ENCODE data around the gene STK38. TPM values are rescaled to one million over a fixed set of nuclear protein-coding genes. Genes with fewer than 3 reads are reported as not detected.

Gene STK38
- total and polyA plus RNA-seq, 2 of the 13 experiments (the other 11 are each of a cell fraction or from before 2014, with no cell fraction given) = 10.3 to 20.7 TPM

DNA sequence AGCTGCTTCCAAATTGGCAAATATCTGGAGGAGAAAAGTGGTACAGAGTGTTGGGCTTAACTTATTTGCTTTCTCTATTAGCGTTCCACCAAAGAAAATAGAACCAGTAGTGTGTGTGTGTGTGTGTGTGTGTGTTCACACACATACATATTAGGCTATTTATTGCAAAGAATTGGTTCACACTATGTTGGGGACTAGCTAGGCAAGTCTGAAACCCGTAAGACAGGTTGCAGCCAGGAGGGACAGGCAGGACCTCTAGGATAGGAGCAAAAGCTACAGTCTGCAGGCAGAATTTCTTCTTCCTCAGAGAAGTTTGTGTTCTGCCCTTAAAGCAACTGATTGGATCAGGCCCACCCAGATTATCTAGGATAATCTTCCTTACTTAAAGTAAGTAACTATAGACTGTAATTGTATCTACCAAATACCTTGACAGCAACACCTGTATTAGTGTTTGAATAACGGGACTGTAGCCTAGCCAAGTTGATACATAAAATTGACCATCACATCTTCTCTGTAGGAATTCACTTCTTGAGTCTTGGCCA is 91.7 kb downstream of the STK38 start:
- peaks cover 11% of the 10 kb centered on the region for H3K4me1 ChIP-seq (ENCODE audit: insufficient read depth, low read length)

More for the DNA sequence above, 91.7 kb downstream of the STK38 start:
- TF ChIP-seq ZNF460 (CRISPR knock-in tag; IDR thresholded peaks at IDR 0.05; ENCODE audit: borderline replicate concordance) = no peak
- TF ChIP-seq KDM3A (CRISPR knock-in tag; IDR thresholded peaks at IDR 0.05; ENCODE audit: low read depth) = no peak
- no peak for TF ChIP-seq SATB2 (CRISPR knock-in tag; IDR thresholded peaks at IDR 0.05)
- no peak for TF ChIP-seq ZNF605 (CRISPR knock-in tag; IDR thresholded peaks at IDR 0.05)
- TF ChIP-seq, protein P1, sequence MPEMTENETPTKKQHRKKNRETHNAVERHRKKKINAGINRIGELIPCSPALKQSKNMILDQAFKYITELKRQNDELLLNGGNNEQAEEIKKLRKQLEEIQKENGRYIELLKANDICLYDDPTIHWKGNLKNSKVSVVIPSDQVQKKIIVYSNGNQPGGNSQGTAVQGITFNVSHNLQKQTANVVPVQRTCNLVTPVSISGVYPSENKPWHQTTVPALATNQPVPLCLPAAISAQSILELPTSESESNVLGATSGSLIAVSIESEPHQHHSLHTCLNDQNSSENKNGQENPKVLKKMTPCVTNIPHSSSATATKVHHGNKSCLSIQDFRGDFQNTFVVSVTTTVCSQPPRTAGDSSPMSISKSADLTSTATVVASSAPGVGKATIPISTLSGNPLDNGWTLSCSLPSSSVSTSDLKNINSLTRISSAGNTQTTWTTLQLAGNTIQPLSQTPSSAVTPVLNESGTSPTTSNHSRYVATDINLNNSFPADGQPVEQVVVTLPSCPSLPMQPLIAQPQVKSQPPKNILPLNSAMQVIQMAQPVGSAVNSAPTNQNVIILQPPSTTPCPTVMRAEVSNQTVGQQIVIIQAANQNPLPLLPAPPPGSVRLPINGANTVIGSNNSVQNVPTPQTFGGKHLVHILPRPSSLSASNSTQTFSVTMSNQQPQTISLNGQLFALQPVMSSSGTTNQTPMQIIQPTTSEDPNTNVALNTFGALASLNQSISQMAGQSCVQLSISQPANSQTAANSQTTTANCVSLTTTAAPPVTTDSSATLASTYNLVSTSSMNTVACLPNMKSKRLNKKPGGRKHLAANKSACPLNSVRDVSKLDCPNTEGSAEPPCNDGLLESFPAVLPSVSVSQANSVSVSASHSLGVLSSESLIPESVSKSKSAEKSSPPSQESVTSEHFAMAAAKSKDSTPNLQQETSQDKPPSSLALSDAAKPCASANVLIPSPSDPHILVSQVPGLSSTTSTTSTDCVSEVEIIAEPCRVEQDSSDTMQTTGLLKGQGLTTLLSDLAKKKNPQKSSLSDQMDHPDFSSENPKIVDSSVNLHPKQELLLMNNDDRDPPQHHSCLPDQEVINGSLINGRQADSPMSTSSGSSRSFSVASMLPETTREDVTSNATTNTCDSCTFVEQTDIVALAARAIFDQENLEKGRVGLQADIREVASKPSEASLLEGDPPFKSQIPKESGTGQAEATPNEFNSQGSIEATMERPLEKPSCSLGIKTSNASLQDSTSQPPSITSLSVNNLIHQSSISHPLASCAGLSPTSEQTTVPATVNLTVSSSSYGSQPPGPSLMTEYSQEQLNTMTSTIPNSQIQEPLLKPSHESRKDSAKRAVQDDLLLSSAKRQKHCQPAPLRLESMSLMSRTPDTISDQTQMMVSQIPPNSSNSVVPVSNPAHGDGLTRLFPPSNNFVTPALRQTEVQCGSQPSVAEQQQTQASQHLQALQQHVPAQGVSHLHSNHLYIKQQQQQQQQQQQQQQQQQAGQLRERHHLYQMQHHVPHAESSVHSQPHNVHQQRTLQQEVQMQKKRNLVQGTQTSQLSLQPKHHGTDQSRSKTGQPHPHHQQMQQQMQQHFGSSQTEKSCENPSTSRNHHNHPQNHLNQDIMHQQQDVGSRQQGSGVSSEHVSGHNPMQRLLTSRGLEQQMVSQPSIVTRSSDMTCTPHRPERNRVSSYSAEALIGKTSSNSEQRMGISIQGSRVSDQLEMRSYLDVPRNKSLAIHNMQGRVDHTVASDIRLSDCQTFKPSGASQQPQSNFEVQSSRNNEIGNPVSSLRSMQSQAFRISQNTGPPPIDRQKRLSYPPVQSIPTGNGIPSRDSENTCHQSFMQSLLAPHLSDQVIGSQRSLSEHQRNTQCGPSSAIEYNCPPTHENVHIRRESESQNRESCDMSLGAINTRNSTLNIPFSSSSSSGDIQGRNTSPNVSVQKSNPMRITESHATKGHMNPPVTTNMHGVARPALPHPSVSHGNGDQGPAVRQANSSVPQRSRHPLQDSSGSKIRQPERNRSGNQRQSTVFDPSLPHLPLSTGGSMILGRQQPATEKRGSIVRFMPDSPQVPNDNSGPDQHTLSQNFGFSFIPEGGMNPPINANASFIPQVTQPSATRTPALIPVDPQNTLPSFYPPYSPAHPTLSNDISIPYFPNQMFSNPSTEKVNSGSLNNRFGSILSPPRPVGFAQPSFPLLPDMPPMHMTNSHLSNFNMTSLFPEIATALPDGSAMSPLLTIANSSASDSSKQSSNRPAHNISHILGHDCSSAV (CRISPR knock-in tag; IDR thresholded peaks at IDR 0.05; ENCODE audit: borderline replicate concordance) = no peak
- no peak for TF ChIP-seq MED1 (CRISPR knock-in tag; IDR thresholded peaks at IDR 0.05)
- no peak for TF ChIP-seq AGO1 (IDR thresholded peaks at IDR 0.05; ENCODE audit: low read depth, low read length, poor library complexity, severe bottlenecking)
- TF ChIP-seq KLF6 (CRISPR knock-in tag; IDR thresholded peaks at IDR 0.05) = no peak
- TF ChIP-seq ZNF296 (CRISPR knock-in tag; conservative IDR thresholded peaks at IDR 0.05) = no peak
- TF ChIP-seq, protein P2, sequence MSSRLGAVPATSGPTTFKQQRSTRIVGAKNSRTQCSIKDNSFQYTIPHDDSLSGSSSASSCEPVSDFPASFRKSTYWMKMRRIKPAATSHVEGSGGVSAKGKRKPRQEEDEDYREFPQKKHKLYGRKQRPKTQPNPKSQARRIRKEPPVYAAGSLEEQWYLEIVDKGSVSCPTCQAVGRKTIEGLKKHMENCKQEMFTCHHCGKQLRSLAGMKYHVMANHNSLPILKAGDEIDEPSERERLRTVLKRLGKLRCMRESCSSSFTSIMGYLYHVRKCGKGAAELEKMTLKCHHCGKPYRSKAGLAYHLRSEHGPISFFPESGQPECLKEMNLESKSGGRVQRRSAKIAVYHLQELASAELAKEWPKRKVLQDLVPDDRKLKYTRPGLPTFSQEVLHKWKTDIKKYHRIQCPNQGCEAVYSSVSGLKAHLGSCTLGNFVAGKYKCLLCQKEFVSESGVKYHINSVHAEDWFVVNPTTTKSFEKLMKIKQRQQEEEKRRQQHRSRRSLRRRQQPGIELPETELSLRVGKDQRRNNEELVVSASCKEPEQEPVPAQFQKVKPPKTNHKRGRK (CRISPR knock-in tag; IDR thresholded peaks at IDR 0.05) = no peak
- TF ChIP-seq ZNF547 (CRISPR knock-in tag; IDR thresholded peaks at IDR 0.05) = no peak
- no peak for TF ChIP-seq U2AF1 (optimal IDR thresholded peaks at IDR 0.05; ENCODE audit: low read depth, low read length)
- TF ChIP-seq PRMT3 (CRISPR knock-in tag; IDR thresholded peaks at IDR 0.05; ENCODE audit: borderline replicate concordance, low read depth) = no peak
- FAIRE-seq (no peak), ATAC-seq (no peak), DNase-seq (ENCODE audit: low spot score) (no peak)
- intact Hi-C loops (cut with micrococcal nuclease; ENCODE audit: unreplicated experiment) (no loop called here), in situ Hi-C loops (cut with HindIII; ENCODE audit: extremely low pct_ligation_motif_present, low pct_unique_long_range_greater_than_20kb) (no loop called here)
- no peaks in the 10 kb centered on the region for H3K27me3 ChIP-seq (ENCODE audit: control insufficient read depth in 1 of 2, insufficient read depth in 2 of 2, low read length in 2 of 2)
- no peak overlapping the region for H3K9ac ChIP-seq (ENCODE audit: insufficient read depth, low read depth, low read length)
- H3K36me3 ChIP-seq (replicated peaks in 1 of 2; ENCODE audit: control insufficient read depth in 1 of 2, insufficient read depth in 2 of 2, low read length in 2 of 2) = peaks cover 3 to 18% of the 10 kb centered on the region in 2 experiments
- peaks cover 24% of the 10 kb centered on the region; the same call in 1 of the 2 replicates for H4K20me1 ChIP-seq (ENCODE audit: insufficient read depth, low read length)
- ChIA-PET CTCF (ENCODE audit: low intra/inter-chr PET ratio, low total read pairs) (no interaction called here), POLR2A (no interaction called here)
- no peaks in the 10 kb centered on the region for H3K9me3 ChIP-seq (ENCODE audit: low read length)
- no peak overlapping the region for H3K4me2 ChIP-seq (ENCODE audit: low read depth, low read length)
- no peak overlapping the region for H3K4me3 ChIP-seq (replicated peaks in 1 of 3; ENCODE audit: insufficient read depth in 1 of 3, low read depth in 2 of 3, low read length in 3 of 3)
- H3K79me2 ChIP-seq (ENCODE audit: insufficient read depth, low read length) = peaks cover 84% of the 10 kb centered on the region
- WGBS (ENCODE audit: low lambda C conversion rate) = 100% methylated on average over 3 of the region's 3 CpGs
- no peak overlapping the region for H3K27ac ChIP-seq (ENCODE audit: extremely low read length, insufficient read depth, low read length)
- H2AFZ ChIP-seq (ENCODE audit: low read length) = no peak overlapping the region
- no TSS peak for BruUV-seq (replicated peaks)
